Neural progenitor cell (in vitro differentiated cells): Measurements from ENCODE around the gene CAPN14. TPM values are rescaled to one million over a fixed set of nuclear protein-coding genes. Genes with fewer than 3 reads are reported as not detected.

Experiments used
- DNase-seq: peaks from one replicate; pipeline ENCODE4 v3.0.0-alpha.2; 2016; ENCODE audit warnings: low spot score
- H2AFZ ChIP-seq: fragments of 200-600 bp; sonication (generic); replicated peaks from 2 replicates; pipeline ENCODE4 v1.6.1; 2016; ENCODE audit warnings: antibody characterized with exemption
- H3F3A ChIP-seq: fragments of 200-600 bp; sonication (generic); 2 replicates; pipeline ENCODE4 v1.6.1; 2016; ENCODE audit warnings: antibody characterized with exemption, low read depth
- H3K27ac ChIP-seq: fragments of 200-600 bp; sonication (generic); 2 replicates; pipeline ENCODE4 v1.5.1; 2016; ENCODE audit warnings: mild to moderate bottlenecking
- H3K27me3 ChIP-seq: fragments of 200-600 bp; sonication (generic); 2 replicates; pipeline ENCODE4 v1.6.1; 2016; ENCODE audit warnings: mild to moderate bottlenecking, moderate library complexity
- H3K36me3 ChIP-seq: fragments of 200-600 bp; sonication (generic); 2 replicates; pipeline ENCODE4 v1.5.1; 2016
- H3K4me1 ChIP-seq: fragments of 200-600 bp; sonication (generic); 2 replicates; pipeline ENCODE4 v1.6.1; 2016; ENCODE audit warnings: mixed run types
- H3K4me2 ChIP-seq: fragments of 200-600 bp; sonication (generic); 2 replicates; pipeline ENCODE4 v1.6.1; 2016
- H3K4me3 ChIP-seq: fragments of 200-600 bp; sonication (generic); 2 replicates; pipeline ENCODE4 v1.5.1; 2016
- H3K79me2 ChIP-seq: fragments of 200-600 bp; sonication (generic); 2 replicates; pipeline ENCODE4 v1.6.1; 2016; ENCODE audit warnings: low read depth
- H3K9ac ChIP-seq: fragments of 200-600 bp; sonication (generic); 2 replicates; pipeline ENCODE4 v1.6.1; 2016
- H3K9me3 ChIP-seq: fragments of 200-600 bp; sonication (generic); 2 replicates; pipeline ENCODE4 v1.5.1; 2016; ENCODE audit warnings: low read depth
- H4K20me1 ChIP-seq: fragments of 200-600 bp; sonication (generic); 2 replicates; pipeline ENCODE4 v1.6.1; 2016; ENCODE audit warnings: low read depth
- H3K27ac Mint-ChIP-seq: 3 replicates; pipeline ENCODE4 v1.8.0; 2021; ENCODE audit warnings: mixed read lengths
- H3K27me3 Mint-ChIP-seq: 2 replicates; pipeline ENCODE4 v1.8.0; 2022; ENCODE audit warnings: low read depth, mild to moderate bottlenecking, inconsistent platforms, moderate library complexity, mixed read lengths; ENCODE audit not compliant: insufficient read depth
- H3K36me3 Mint-ChIP-seq: 3 replicates; pipeline ENCODE4 v1.8.0; 2021; ENCODE audit warnings: mixed read lengths
- H3K4me1 Mint-ChIP-seq: 3 replicates; pipeline ENCODE4 v1.8.0; 2021; ENCODE audit warnings: mixed read lengths
- H3K4me3 Mint-ChIP-seq: 3 replicates; pipeline ENCODE4 v1.8.0; 2021; ENCODE audit warnings: mild to moderate bottlenecking, moderate library complexity, mixed read lengths
- H3K9me3 Mint-ChIP-seq: 3 replicates; pipeline ENCODE4 v1.8.0; 2020; ENCODE audit warnings: mixed read lengths
- CTCF ChIP-seq: fragments of 200-600 bp; sonication (generic); IDR thresholded peaks from 2 replicates; pipeline ENCODE4 v1.5.1; 2017; ENCODE audit warnings: antibody characterized with exemption, mild to moderate bottlenecking
- EZH2 ChIP-seq: fragments of 200-600 bp; sonication (generic); IDR thresholded peaks from 2 replicates; pipeline ENCODE4 v1.6.1; 2017; ENCODE audit warnings: antibody characterized with exemption, mild to moderate bottlenecking, moderate library complexity
- EZH2phosphoT487 ChIP-seq: fragments of 200-600 bp; sonication (generic); IDR thresholded peaks from 2 replicates; pipeline ENCODE4 v1.6.1; 2017; ENCODE audit warnings: antibody characterized with exemption
- total RNA-seq: library from RNA; depleted of rRNA; stranded (reverse); fragments of >200 nt; gene quantifications from 2 replicates; pipeline ENCODE4 v1.2.3, GENCODE V29; 2015; ENCODE audit warnings: low replicate concordance

The CAPN14 gene
- total RNA-seq, 1 donor from 2014 or later, result 0.04 TPM

GRCh38 chr2:31254237-31255203 is 37.2 kb upstream of the CAPN14 start:
- Mint-ChIP-seq H3K27ac (peak overlapping the region; percentile 29), H3K4me1 (peaks cover 14% of the 10 kb centered on the region), H3K9me3 (no peaks in the 10 kb centered on the region), H3K36me3 (peaks cover 2% of the 10 kb centered on the region), H3K4me3 (no peak overlapping the region), H3K27me3 (peaks cover 5% of the 10 kb centered on the region)
- H3K9ac ChIP-seq, result no peak overlapping the region
- no peaks in the 10 kb centered on the region for H3K27me3 ChIP-seq
- H3K79me2 ChIP-seq, result no peaks in the 10 kb centered on the region
- H4K20me1 ChIP-seq, result no peaks in the 10 kb centered on the region
- H3F3A ChIP-seq, result peaks cover 9% of the 10 kb centered on the region
- no peak overlapping the region for H3K4me2 ChIP-seq
- no peaks in the 10 kb centered on the region for H3K36me3 ChIP-seq
- H3K4me1 ChIP-seq, result peaks cover 20% of the 10 kb centered on the region
- H3K4me3 ChIP-seq, result no peak overlapping the region
- TF ChIP-seq CTCF (no peak), EZH2 (no peak), EZH2phosphoT487 (no peak)
- no peak overlapping the region for H2AFZ ChIP-seq
- no peaks in the 10 kb centered on the region for H3K9me3 ChIP-seq
- no peak overlapping the region for H3K27ac ChIP-seq
- no peak for DNase-seq

- no peak overlapping the region for H3K9ac ChIP-seq
- H3K9me3 ChIP-seq, result no peaks in the 10 kb centered on the region
- no peak overlapping the region for H3K4me3 ChIP-seq
- no peak for DNase-seq
- H3F3A ChIP-seq, result peaks cover 9% of the 10 kb centered on the region
- TF ChIP-seq CTCF, result no peak
- TF ChIP-seq EZH2phosphoT487, result no peak
- TF ChIP-seq EZH2, result no peak
- Mint-ChIP-seq H3K9me3 (no peaks in the 10 kb centered on the region), H3K4me3 (no peak overlapping the region), H3K4me1 (peaks cover 14% of the 10 kb centered on the region), H3K27me3 (peaks cover 6% of the 10 kb centered on the region), H3K36me3 (peaks cover 2% of the 10 kb centered on the region), H3K27ac (peak overlapping the region; percentile 29)
- no peak overlapping the region for H2AFZ ChIP-seq
- H3K4me1 ChIP-seq, result peaks cover 20% of the 10 kb centered on the region
- H4K20me1 ChIP-seq, result no peaks in the 10 kb centered on the region
- no peak overlapping the region for H3K27ac ChIP-seq
- H3K79me2 ChIP-seq, result no peaks in the 10 kb centered on the region
- no peaks in the 10 kb centered on the region for H3K27me3 ChIP-seq
- H3K36me3 ChIP-seq, result no peaks in the 10 kb centered on the region
- no peak overlapping the region for H3K4me2 ChIP-seq
Observed at GRCh38 chr2:31253356-31254131, 36.2 kb upstream of the CAPN14 start.

- no peak overlapping the region for H2AFZ ChIP-seq
- Mint-ChIP-seq H3K36me3 (peaks cover 2% of the 10 kb centered on the region), H3K4me3 (no peak overlapping the region)
Observed at GRCh38 chr2:31251851-31252250, 34.5 kb upstream of the CAPN14 start.

More at GRCh38 chr2:31251851-31252250, 34.5 kb upstream of the CAPN14 start:
- Histone ChIP-seq H3K9me3 (no peaks in the 10 kb centered on the region), H4K20me1 (no peaks in the 10 kb centered on the region), H3K9ac (no peak overlapping the region), H3K27me3 (no peaks in the 10 kb centered on the region), H3K27ac (no peak overlapping the region), H3K79me2 (no peaks in the 10 kb centered on the region), H3F3A (peaks cover 7% of the 10 kb centered on the region), H3K4me2 (no peak overlapping the region), H3K36me3 (no peaks in the 10 kb centered on the region), H3K4me1 (peaks cover 5% of the 10 kb centered on the region), H3K4me3 (no peak overlapping the region)
- Mint-ChIP-seq H3K4me1 (peaks cover 9% of the 10 kb centered on the region), H3K27ac (no peak overlapping the region), H3K27me3 (peaks cover 6% of the 10 kb centered on the region), H3K9me3 (no peaks in the 10 kb centered on the region)
- TF ChIP-seq EZH2phosphoT487 (no peak), EZH2 (no peak)
- DNase-seq, result no peak
